Osteoblast (primary cell): ENCODE measurements around the gene ADD2. TPM values are rescaled to one million over a fixed set of nuclear protein-coding genes. Genes with fewer than 3 reads are reported as not detected.

Experiments used
- DNase-seq: peaks from one replicate; pipeline ENCODE4 v3.0.0; 2011; ENCODE audit warnings: low spot score, mixed read lengths; ENCODE audit not compliant: insufficient read length; ENCODE audit errors: missing footprints
- H2AFZ ChIP-seq: 2 replicates; pipeline ENCODE4 v1.6.0; 2011; ENCODE audit warnings: mild to moderate bottlenecking, low read length
- H3K27ac ChIP-seq: 2 replicates; pipeline ENCODE4 v1.5.1; 2011; ENCODE audit warnings: mild to moderate bottlenecking, low read depth, low read length, moderate library complexity
- H3K27me3 ChIP-seq: 2 replicates; pipeline ENCODE4 v1.6.0; 2012; ENCODE audit warnings: mild to moderate bottlenecking, control low read depth, inconsistent platforms, low read length, moderate library complexity; ENCODE audit not compliant: insufficient read depth
- H3K36me3 ChIP-seq: 2 replicates; pipeline ENCODE4 v1.5.1; 2011; ENCODE audit warnings: mild to moderate bottlenecking, low read length, control low read depth, moderate library complexity; ENCODE audit not compliant: insufficient read depth
- H3K4me1 ChIP-seq: 2 replicates; pipeline ENCODE4 v1.5.1; 2011; ENCODE audit warnings: mild to moderate bottlenecking, low read length, control low read depth, moderate library complexity; ENCODE audit not compliant: insufficient read depth
- H3K4me2 ChIP-seq: 2 replicates; pipeline ENCODE4 v1.6.0; 2011; ENCODE audit warnings: mild to moderate bottlenecking, low read length; ENCODE audit not compliant: insufficient read depth
- H3K4me3 ChIP-seq: fragments of 200-600 bp; sonication (generic); 3 replicates; pipeline ENCODE4 v1.5.1; 2012; ENCODE audit warnings: mild to moderate bottlenecking, low read length, inconsistent platforms; ENCODE audit not compliant: insufficient read depth
- H3K79me2 ChIP-seq: 2 replicates; pipeline ENCODE4 v1.6.0; 2012; ENCODE audit warnings: mild to moderate bottlenecking, low read length, control low read depth, inconsistent platforms; ENCODE audit not compliant: insufficient read depth
- H3K9me3 ChIP-seq: 2 replicates; pipeline ENCODE4 v1.5.1; 2011; ENCODE audit warnings: low read depth, low read length, control low read depth
- H4K20me1 ChIP-seq: 2 replicates; pipeline ENCODE4 v1.6.0; 2012; ENCODE audit warnings: mild to moderate bottlenecking, low read length, control low read depth; ENCODE audit not compliant: insufficient read depth
- CTCF ChIP-seq: IDR thresholded peaks from 2 replicates; pipeline ENCODE4 v1.5.1; 2011; ENCODE audit warnings: mild to moderate bottlenecking, low read depth, low read length, moderate library complexity; ENCODE audit errors: extremely low read depth
- total RNA-seq: library from RNA; depleted of rRNA; stranded (reverse); fragments of >200 nt; gene quantifications from 2 replicates; pipeline ENCODE4 v1.2.3, GENCODE V29; 2012

Gene ADD2
- total RNA-seq, 1 donor = not detected

GRCh38 chr2:70732766-70733645 lies 35.0 kb downstream of the ADD2 start:
- no peak overlapping the region for H2AFZ ChIP-seq
- H3K4me2 ChIP-seq = no peak overlapping the region
- peaks cover 10% of the 10 kb centered on the region for H3K27me3 ChIP-seq
- TF ChIP-seq CTCF = no peak
- H3K79me2 ChIP-seq = no peaks in the 10 kb centered on the region
- no peak overlapping the region for H3K27ac ChIP-seq
- H3K4me1 ChIP-seq = no peaks in the 10 kb centered on the region
- H3K36me3 ChIP-seq = no peaks in the 10 kb centered on the region
- H3K4me3 ChIP-seq = no peak overlapping the region
- no peaks in the 10 kb centered on the region for H3K9me3 ChIP-seq
- no peak for DNase-seq
- no peaks in the 10 kb centered on the region for H4K20me1 ChIP-seq

- Histone ChIP-seq H3K79me2 (no peaks in the 10 kb centered on the region), H3K36me3 (no peaks in the 10 kb centered on the region), H2AFZ (no peak overlapping the region), H4K20me1 (no peaks in the 10 kb centered on the region), H3K9me3 (no peaks in the 10 kb centered on the region), H3K4me2 (no peak overlapping the region), H3K4me1 (no peaks in the 10 kb centered on the region), H3K4me3 (no peak overlapping the region), H3K27ac (no peak overlapping the region), H3K27me3 (peaks cover 10% of the 10 kb centered on the region)
- peak; percentile 25 for DNase-seq
- TF ChIP-seq CTCF = no peak
Measured at GRCh38 chr2:70730730-70731129, 37.3 kb downstream of the ADD2 start.

GRCh38 chr2:70729647-70730046 lies 38.4 kb downstream of the ADD2 start:
- no peaks in the 10 kb centered on the region for H3K9me3 ChIP-seq
- H3K79me2 ChIP-seq = no peaks in the 10 kb centered on the region
- H3K4me2 ChIP-seq = no peak overlapping the region
- H4K20me1 ChIP-seq = no peaks in the 10 kb centered on the region
- H3K4me3 ChIP-seq = no peak overlapping the region
- H3K27ac ChIP-seq = no peak overlapping the region
- H3K27me3 ChIP-seq = peaks cover 10% of the 10 kb centered on the region
- DNase-seq = no peak
- no peak overlapping the region for H2AFZ ChIP-seq
- H3K36me3 ChIP-seq = no peaks in the 10 kb centered on the region
- TF ChIP-seq CTCF = no peak
- no peaks in the 10 kb centered on the region for H3K4me1 ChIP-seq

- Histone ChIP-seq H3K36me3 (no peaks in the 10 kb centered on the region), H3K27me3 (peaks cover 6% of the 10 kb centered on the region), H3K4me3 (no peak overlapping the region), H3K27ac (no peak overlapping the region), H3K79me2 (no peaks in the 10 kb centered on the region), H3K9me3 (no peaks in the 10 kb centered on the region), H3K4me1 (no peaks in the 10 kb centered on the region), H2AFZ (no peak overlapping the region), H4K20me1 (no peaks in the 10 kb centered on the region), H3K4me2 (no peak overlapping the region)
- TF ChIP-seq CTCF = no peak
- DNase-seq = no peak
Measured at GRCh38 chr2:70728128-70728527, 39.9 kb downstream of the ADD2 start.
